Measurements from ENCODE around the gene PIP5K1A.
"Not testable (repeated sequence)": the region's sequence is repeated elsewhere in the genome, so short reads cannot be mapped to it uniquely, and the experiment has no call there.

The PIP5K1A gene

GRCh38 chr1:151166505-151166956 is 31.8 kb upstream of the PIP5K1A start:
- Histone ChIP-seq H3K27ac (ENCODE audit: low read depth in 2 of 2, low read length in 2 of 2) (peak overlapping the region in 1 of 2 donors; percentile 82), H3K4me3 (ENCODE audit: low read length in 2 of 2) (peak overlapping the region; percentile 78 to 100), H3K36me3 (ENCODE audit: control insufficient read depth in 2 of 2, insufficient read depth in 2 of 2, low read length in 2 of 2) (peaks cover 27 to 30% of the 10 kb centered on the region in 2 donors), H3K9me3 (ENCODE audit: control insufficient read depth in 2 of 2, low read length in 2 of 2) (no peaks in the 10 kb centered on the region), H3K9ac (ENCODE audit: low read depth in 1 of 2, low read length in 2 of 2) (peak overlapping the region; percentile 83 to 96), H3K4me1 (ENCODE audit: control insufficient read depth in 2 of 2, insufficient read depth in 2 of 2, low read length in 2 of 2) (peaks cover 13 to 18% of the 10 kb centered on the region in 2 donors), H3K27me3 (ENCODE audit: control insufficient read depth in 2 of 2, insufficient read depth in 2 of 2, low read length in 2 of 2) (no peaks in the 10 kb centered on the region)

GRCh38 chr1:151167116-151167515 is 31.2 kb upstream of the PIP5K1A start:
- Histone ChIP-seq H3K27ac (ENCODE audit: low read depth in 2 of 2, low read length in 2 of 2) (no peak overlapping the region), H3K4me1 (ENCODE audit: control insufficient read depth in 2 of 2, insufficient read depth in 2 of 2, low read length in 2 of 2) (peaks cover 13 to 18% of the 10 kb centered on the region in 2 donors), H3K27me3 (ENCODE audit: control insufficient read depth in 2 of 2, insufficient read depth in 2 of 2, low read length in 2 of 2) (no peaks in the 10 kb centered on the region), H3K9ac (ENCODE audit: low read depth in 1 of 2, low read length in 2 of 2) (no peak overlapping the region), H3K9me3 (ENCODE audit: control insufficient read depth in 2 of 2, low read length in 2 of 2) (no peaks in the 10 kb centered on the region), H3K4me3 (ENCODE audit: low read length in 2 of 2) (peak overlapping the region; percentile 78 to 100), H3K36me3 (ENCODE audit: control insufficient read depth in 2 of 2, insufficient read depth in 2 of 2, low read length in 2 of 2) (peaks cover 23 to 28% of the 10 kb centered on the region in 2 donors)

- H3K9ac ChIP-seq (ENCODE audit: low read depth in 1 of 2, low read length in 2 of 2), result no peak overlapping the region
- no peaks in the 10 kb centered on the region for H3K27me3 ChIP-seq (ENCODE audit: control insufficient read depth in 2 of 2, insufficient read depth in 2 of 2, low read length in 2 of 2)
- peaks cover 7 to 10% of the 10 kb centered on the region in 2 donors for H3K4me1 ChIP-seq (ENCODE audit: control insufficient read depth in 2 of 2, insufficient read depth in 2 of 2, low read length in 2 of 2)
- H3K4me3 ChIP-seq (ENCODE audit: low read length in 2 of 2), result no peak overlapping the region
- no peak overlapping the region for H3K27ac ChIP-seq (ENCODE audit: low read depth in 2 of 2, low read length in 2 of 2)
- no peaks in the 10 kb centered on the region for H3K9me3 ChIP-seq (ENCODE audit: control insufficient read depth in 2 of 2, low read length in 2 of 2)
- peaks cover 31 to 55% of the 10 kb centered on the region in 2 donors for H3K36me3 ChIP-seq (ENCODE audit: control insufficient read depth in 2 of 2, insufficient read depth in 2 of 2, low read length in 2 of 2)
Observed at GRCh38 chr1:151171190-151171589, 27.2 kb upstream of the PIP5K1A start.

- Histone ChIP-seq H3K27me3 (ENCODE audit: control insufficient read depth in 2 of 2, insufficient read depth in 2 of 2, low read length in 2 of 2) (no peaks in the 10 kb centered on the region), H3K27ac (ENCODE audit: low read depth in 2 of 2, low read length in 2 of 2) (no peak overlapping the region), H3K9ac (ENCODE audit: low read depth in 1 of 2, low read length in 2 of 2) (no peak overlapping the region), H3K4me1 (ENCODE audit: control insufficient read depth in 2 of 2, insufficient read depth in 2 of 2, low read length in 2 of 2) (no peaks in the 10 kb centered on the region), H3K4me3 (ENCODE audit: low read length in 2 of 2) (no peak overlapping the region), H3K36me3 (ENCODE audit: control insufficient read depth in 2 of 2, insufficient read depth in 2 of 2, low read length in 2 of 2) (peaks cover 49 to 69% of the 10 kb centered on the region in 2 donors), H3K9me3 (ENCODE audit: control insufficient read depth in 2 of 2, low read length in 2 of 2) (no peaks in the 10 kb centered on the region)
Observed at GRCh38 chr1:151175041-151175741, 23.2 kb upstream of the PIP5K1A start.

- Histone ChIP-seq H3K4me3 (ENCODE audit: low read length in 2 of 2) (no peak within 1 kb of the TSS), H3K9me3 (ENCODE audit: control insufficient read depth in 2 of 2, low read length in 2 of 2) (no peaks in the 10 kb centered on the region), H3K4me1 (ENCODE audit: control insufficient read depth in 2 of 2, insufficient read depth in 2 of 2, low read length in 2 of 2) (no peaks in the 10 kb centered on the region), H3K27ac (ENCODE audit: low read depth in 2 of 2, low read length in 2 of 2) (no peak within 1 kb of the TSS), H3K36me3 (ENCODE audit: control insufficient read depth in 2 of 2, insufficient read depth in 2 of 2, low read length in 2 of 2) (peaks cover 49 to 66% of the 10 kb centered on the region in 2 donors), H3K27me3 (ENCODE audit: control insufficient read depth in 2 of 2, insufficient read depth in 2 of 2, low read length in 2 of 2) (no peaks in the 10 kb centered on the region), H3K9ac (ENCODE audit: low read depth in 1 of 2, low read length in 2 of 2) (no peak within 1 kb of the TSS)
Observed at GRCh38 chr1:151175863-151176262, 22.5 kb upstream of the PIP5K1A start, which contains the start of gene TMOD4. TMOD4 (minus strand) TSS chr1:151175981; CDS start chr1:151174875, 1,106 bp downstream.

- Histone ChIP-seq H3K4me3 (ENCODE audit: low read length in 2 of 2) (no peak overlapping the region), H3K4me1 (ENCODE audit: control insufficient read depth in 2 of 2, insufficient read depth in 2 of 2, low read length in 2 of 2) (no peaks in the 10 kb centered on the region), H3K27ac (ENCODE audit: low read depth in 2 of 2, low read length in 2 of 2) (no peak overlapping the region), H3K9ac (ENCODE audit: low read depth in 1 of 2, low read length in 2 of 2) (no peak overlapping the region), H3K36me3 (ENCODE audit: control insufficient read depth in 2 of 2, insufficient read depth in 2 of 2, low read length in 2 of 2) (peaks cover 48 to 67% of the 10 kb centered on the region in 2 donors), H3K9me3 (ENCODE audit: control insufficient read depth in 2 of 2, low read length in 2 of 2) (no peaks in the 10 kb centered on the region), H3K27me3 (ENCODE audit: control insufficient read depth in 2 of 2, insufficient read depth in 2 of 2, low read length in 2 of 2) (no peaks in the 10 kb centered on the region)
Observed at GRCh38 chr1:151176514-151177045, 21.8 kb upstream of the PIP5K1A start.

GRCh38 chr1:151184211-151184610 is 14.1 kb upstream of the PIP5K1A start:
- no peak overlapping the region for H3K27ac ChIP-seq (ENCODE audit: low read depth in 2 of 2, low read length in 2 of 2)
- peaks cover 44 to 48% of the 10 kb centered on the region in 2 donors for H3K36me3 ChIP-seq (ENCODE audit: control insufficient read depth in 2 of 2, insufficient read depth in 2 of 2, low read length in 2 of 2)
- H3K9me3 ChIP-seq (ENCODE audit: control insufficient read depth in 2 of 2, low read length in 2 of 2), result no peaks in the 10 kb centered on the region

GRCh38 chr1:151187205-151187604 is 11.1 kb upstream of the PIP5K1A start:
- H3K9ac ChIP-seq (ENCODE audit: low read depth in 1 of 2, low read length in 2 of 2), result no peak overlapping the region

More at GRCh38 chr1:151184211-151184610, 14.1 kb upstream of the PIP5K1A start:
- Histone ChIP-seq H3K4me3 (ENCODE audit: low read length in 2 of 2) (no peak overlapping the region), H3K27me3 (ENCODE audit: control insufficient read depth in 2 of 2, insufficient read depth in 2 of 2, low read length in 2 of 2) (no peaks in the 10 kb centered on the region), H3K9ac (ENCODE audit: low read depth in 1 of 2, low read length in 2 of 2) (no peak overlapping the region), H3K4me1 (ENCODE audit: control insufficient read depth in 2 of 2, insufficient read depth in 2 of 2, low read length in 2 of 2) (peaks cover 7 to 8% of the 10 kb centered on the region in 2 donors)

GRCh38 chr1:151188667-151189066 is 9.7 kb upstream of the PIP5K1A start:
- peaks cover 10% of the 10 kb centered on the region in 2 donors for H3K4me1 ChIP-seq (ENCODE audit: control insufficient read depth in 2 of 2, insufficient read depth in 2 of 2, low read length in 2 of 2)
- H3K36me3 ChIP-seq (ENCODE audit: control insufficient read depth in 2 of 2, insufficient read depth in 2 of 2, low read length in 2 of 2), result peaks cover 13 to 17% of the 10 kb centered on the region in 2 donors
- not testable (repeated sequence) for H3K27me3 ChIP-seq (ENCODE audit: control insufficient read depth in 2 of 2, insufficient read depth in 2 of 2, low read length in 2 of 2); H3K9me3 ChIP-seq (ENCODE audit: control insufficient read depth in 2 of 2, low read length in 2 of 2); H3K27ac ChIP-seq (ENCODE audit: low read depth in 2 of 2, low read length in 2 of 2); H3K9ac ChIP-seq (ENCODE audit: low read depth in 1 of 2, low read length in 2 of 2)
- peak overlapping the region; percentile 85 to 94 for H3K4me3 ChIP-seq (ENCODE audit: low read length in 2 of 2)

More at GRCh38 chr1:151187205-151187604, 11.1 kb upstream of the PIP5K1A start:
- no peaks in the 10 kb centered on the region for H3K27me3 ChIP-seq (ENCODE audit: control insufficient read depth in 2 of 2, insufficient read depth in 2 of 2, low read length in 2 of 2)
- H3K9me3 ChIP-seq (ENCODE audit: control insufficient read depth in 2 of 2, low read length in 2 of 2), result no peaks in the 10 kb centered on the region
- no peak overlapping the region for H3K4me3 ChIP-seq (ENCODE audit: low read length in 2 of 2)
- H3K27ac ChIP-seq (ENCODE audit: low read depth in 2 of 2, low read length in 2 of 2), result no peak overlapping the region
- peaks cover 25 to 29% of the 10 kb centered on the region in 2 donors for H3K36me3 ChIP-seq (ENCODE audit: control insufficient read depth in 2 of 2, insufficient read depth in 2 of 2, low read length in 2 of 2)
- H3K4me1 ChIP-seq (ENCODE audit: control insufficient read depth in 2 of 2, insufficient read depth in 2 of 2, low read length in 2 of 2), result peaks cover 10% of the 10 kb centered on the region in 2 donors

Measured in mucosa of rectum (tissue), 2 donors.